SJSA1 (cell line): ENCODE data around the gene GRID1. TPM values are rescaled to one million over a fixed set of nuclear protein-coding genes. Genes with fewer than 3 reads are reported as not detected.

ENCODE experiments used
- DNase-seq, 2 experiments: peaks; one replicate each; pipeline ENCODE4 v3.0.0-alpha.2; 2015 to 2020; ENCODE audit warnings: low spot score in 2 of 2, low read depth in 1 of 2
- H3K27ac ChIP-seq: fragments of 250-450 bp; sonication (Bioruptor Pico); 2 replicates; pipeline ENCODE4 v1.5.1; 2020; ENCODE audit warnings: mild to moderate bottlenecking, moderate library complexity
- H3K27me3 ChIP-seq: fragments of 250-450 bp; sonication (Bioruptor Pico); replicated peaks from 2 replicates; pipeline ENCODE4 v1.5.1; 2020; ENCODE audit warnings: mild to moderate bottlenecking, moderate library complexity
- H3K36me3 ChIP-seq: fragments of 250-450 bp; sonication (Bioruptor Pico); 2 replicates; pipeline ENCODE4 v1.5.1; 2020; ENCODE audit warnings: mild to moderate bottlenecking
- H3K4me1 ChIP-seq: fragments of 250-450 bp; sonication (Bioruptor Pico); replicated peaks from 2 replicates; pipeline ENCODE4 v1.6.1; 2021; ENCODE audit warnings: mild to moderate bottlenecking
- H3K4me3 ChIP-seq: fragments of 250-450 bp; sonication (Bioruptor Pico); 2 replicates; pipeline ENCODE4 v1.5.1; 2020; ENCODE audit warnings: mild to moderate bottlenecking
- H3K9me3 ChIP-seq: fragments of 250-450 bp; sonication (Bioruptor Pico); replicated peaks from 2 replicates; pipeline ENCODE4 v1.5.1; 2020; ENCODE audit warnings: mild to moderate bottlenecking
- total RNA-seq: library from RNA; depleted of rRNA; stranded (reverse); fragments of >200 nt; shearing (Covaris generic); gene quantifications from 2 replicates; pipeline ENCODE4 v1.2.3, GENCODE V29; 2014

The GRID1 gene
- total RNA-seq, 1 experiment from 2014 or later, result 0.05 TPM

- DNase-seq, result no peak
- Histone ChIP-seq H3K4me1 (no peaks in the 10 kb centered on the region), H3K9me3 (no peaks in the 10 kb centered on the region)
Observed at GRCh38 chr10:86310702-86311101, 55.9 kb downstream of the GRID1 start.

GRCh38 chr10:86310291-86310690 is 56.3 kb downstream of the GRID1 start:
- H3K4me1 ChIP-seq, result no peaks in the 10 kb centered on the region
- no peaks in the 10 kb centered on the region for H3K27me3 ChIP-seq
- no peak overlapping the region for H3K27ac ChIP-seq
- no peak overlapping the region for H3K4me3 ChIP-seq
- no peak for DNase-seq
- no peaks in the 10 kb centered on the region for H3K9me3 ChIP-seq
- H3K36me3 ChIP-seq, result no peaks in the 10 kb centered on the region

More at GRCh38 chr10:86310702-86311101, 55.9 kb downstream of the GRID1 start:
- H3K36me3 ChIP-seq, result no peaks in the 10 kb centered on the region
- no peak overlapping the region for H3K27ac ChIP-seq
- no peak overlapping the region for H3K4me3 ChIP-seq
- H3K27me3 ChIP-seq, result no peaks in the 10 kb centered on the region

GRCh38 chr10:86308056-86308455 is 58.5 kb downstream of the GRID1 start:
- H3K4me3 ChIP-seq, result no peak overlapping the region
- H3K27ac ChIP-seq, result no peak overlapping the region
- no peak for DNase-seq
- no peaks in the 10 kb centered on the region for H3K36me3 ChIP-seq
- H3K4me1 ChIP-seq, result no peaks in the 10 kb centered on the region
- H3K9me3 ChIP-seq, result no peaks in the 10 kb centered on the region
- H3K27me3 ChIP-seq, result no peaks in the 10 kb centered on the region

DNA sequence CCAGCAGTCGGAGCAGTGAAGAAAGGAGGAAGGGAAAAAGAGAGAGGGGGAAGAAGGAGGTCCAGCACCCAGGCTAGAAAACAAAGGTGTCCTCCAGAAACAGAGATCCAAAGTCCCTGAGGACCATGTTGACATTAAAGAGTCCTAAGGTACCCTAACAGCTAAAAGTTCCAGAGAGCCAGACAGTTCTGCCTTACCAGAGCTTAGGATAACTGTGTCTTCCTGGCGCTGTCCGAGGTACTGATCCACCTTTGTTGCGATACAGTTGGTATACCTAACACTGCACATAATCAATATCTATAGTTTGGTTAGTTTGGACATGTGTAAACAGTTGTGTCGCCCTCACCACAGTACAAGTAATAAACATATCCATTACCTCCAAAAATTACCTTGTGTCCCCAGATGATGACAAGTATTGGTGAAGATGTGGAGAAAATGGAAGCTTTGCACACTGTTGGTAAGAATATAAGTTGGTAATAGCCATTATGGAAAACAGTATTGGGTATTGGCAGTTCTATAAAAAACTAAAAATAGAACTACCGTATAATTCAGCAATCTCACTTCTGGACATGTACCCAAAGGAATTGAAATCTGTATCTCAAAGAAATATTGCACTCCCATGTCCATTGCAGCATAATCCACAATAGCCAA is 59.8 kb downstream of the GRID1 start:
- DNase-seq, result peak in 1 of 2 experiments; percentile 7
- Histone ChIP-seq H3K9me3 (no peaks in the 10 kb centered on the region), H3K4me1 (no peaks in the 10 kb centered on the region), H3K27me3 (no peaks in the 10 kb centered on the region), H3K4me3 (no peak overlapping the region), H3K36me3 (no peaks in the 10 kb centered on the region), H3K27ac (no peak overlapping the region)

DNA sequence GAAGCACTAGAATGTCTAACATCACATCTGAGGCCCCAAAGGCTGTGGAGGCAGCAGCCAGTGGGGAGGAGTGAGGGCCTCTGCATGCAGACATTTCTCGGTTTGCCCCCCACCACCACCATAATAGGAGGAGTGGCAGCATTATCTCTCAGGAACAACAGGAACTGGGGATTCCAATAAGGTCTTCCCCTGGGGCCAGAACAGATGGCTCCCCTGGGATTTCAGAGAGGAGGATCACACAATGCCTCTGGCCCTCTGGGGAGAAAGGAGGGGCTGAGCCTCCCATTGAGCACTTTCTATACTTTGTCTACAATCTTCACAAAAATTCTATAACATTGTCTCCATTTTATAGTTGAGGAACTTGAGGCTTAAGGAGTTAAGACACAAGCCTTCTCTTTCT is 61.1 kb downstream of the GRID1 start:
- Histone ChIP-seq H3K27me3 (no peaks in the 10 kb centered on the region), H3K27ac (no peak overlapping the region), H3K36me3 (no peaks in the 10 kb centered on the region), H3K9me3 (no peaks in the 10 kb centered on the region), H3K4me1 (no peaks in the 10 kb centered on the region), H3K4me3 (no peak overlapping the region)
- no peak for DNase-seq

DNA sequence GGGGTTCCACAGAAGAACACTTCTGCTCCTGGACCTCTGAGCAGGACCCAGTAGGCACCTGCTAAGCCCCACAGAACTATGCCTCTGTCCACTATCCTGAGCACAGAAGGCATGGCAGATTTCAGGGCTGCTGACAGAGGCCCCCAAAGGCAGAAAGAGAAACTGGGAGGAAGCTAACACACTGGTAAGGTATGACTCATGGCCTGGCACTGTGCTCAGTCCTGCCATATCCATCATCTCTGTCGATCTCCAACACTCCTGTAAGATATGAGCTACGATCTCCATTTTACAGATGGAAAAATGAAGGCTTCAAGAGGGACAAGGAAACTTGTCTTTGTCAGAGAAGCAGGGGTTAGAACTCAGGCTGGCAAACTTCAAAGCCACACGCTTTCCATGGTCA is 62.2 kb downstream of the GRID1 start:
- no peak for DNase-seq
- Histone ChIP-seq H3K4me1 (no peaks in the 10 kb centered on the region), H3K9me3 (no peaks in the 10 kb centered on the region)

GRCh38 chr10:86303626-86304025 is 63.0 kb downstream of the GRID1 start:
- no peak overlapping the region for H3K4me3 ChIP-seq
- H3K36me3 ChIP-seq, result no peaks in the 10 kb centered on the region
- H3K27me3 ChIP-seq, result no peaks in the 10 kb centered on the region
- H3K4me1 ChIP-seq, result no peaks in the 10 kb centered on the region
- DNase-seq, result peak in 1 of 2 experiments; percentile 18
- no peaks in the 10 kb centered on the region for H3K9me3 ChIP-seq
- H3K27ac ChIP-seq, result no peak overlapping the region

More for the DNA sequence above, 62.2 kb downstream of the GRID1 start:
- Histone ChIP-seq H3K27me3 (no peaks in the 10 kb centered on the region), H3K4me3 (no peak overlapping the region), H3K36me3 (no peaks in the 10 kb centered on the region), H3K27ac (no peak overlapping the region)

DNA sequence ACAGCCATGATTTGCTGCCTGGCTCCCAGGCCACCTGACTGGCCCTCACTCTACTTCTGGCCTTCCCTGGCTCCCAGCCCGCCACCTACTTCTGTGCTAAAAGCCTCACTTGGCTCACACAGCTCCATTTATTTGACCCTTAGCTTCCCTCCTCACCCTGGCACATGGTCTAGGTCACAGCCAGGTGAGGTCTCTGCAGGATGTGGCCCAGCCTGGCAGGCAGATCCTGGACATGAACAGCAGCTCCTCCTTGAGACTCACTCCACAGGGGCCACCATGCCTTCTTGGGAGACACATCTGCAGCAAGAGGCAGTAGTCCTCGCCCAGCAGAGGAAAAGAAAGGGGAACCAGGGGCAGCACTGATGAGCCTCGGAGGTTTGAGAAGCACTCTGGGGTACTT is 64.6 kb downstream of the GRID1 start:
- H3K27me3 ChIP-seq, result no peaks in the 10 kb centered on the region; the same call in 1 of the 2 replicates
- peak in 1 of 2 experiments; percentile 25 for DNase-seq
- H3K36me3 ChIP-seq, result no peaks in the 10 kb centered on the region
- no peaks in the 10 kb centered on the region for H3K9me3 ChIP-seq
- no peak overlapping the region for H3K27ac ChIP-seq
- H3K4me1 ChIP-seq, result no peaks in the 10 kb centered on the region
- no peak overlapping the region for H3K4me3 ChIP-seq

DNA sequence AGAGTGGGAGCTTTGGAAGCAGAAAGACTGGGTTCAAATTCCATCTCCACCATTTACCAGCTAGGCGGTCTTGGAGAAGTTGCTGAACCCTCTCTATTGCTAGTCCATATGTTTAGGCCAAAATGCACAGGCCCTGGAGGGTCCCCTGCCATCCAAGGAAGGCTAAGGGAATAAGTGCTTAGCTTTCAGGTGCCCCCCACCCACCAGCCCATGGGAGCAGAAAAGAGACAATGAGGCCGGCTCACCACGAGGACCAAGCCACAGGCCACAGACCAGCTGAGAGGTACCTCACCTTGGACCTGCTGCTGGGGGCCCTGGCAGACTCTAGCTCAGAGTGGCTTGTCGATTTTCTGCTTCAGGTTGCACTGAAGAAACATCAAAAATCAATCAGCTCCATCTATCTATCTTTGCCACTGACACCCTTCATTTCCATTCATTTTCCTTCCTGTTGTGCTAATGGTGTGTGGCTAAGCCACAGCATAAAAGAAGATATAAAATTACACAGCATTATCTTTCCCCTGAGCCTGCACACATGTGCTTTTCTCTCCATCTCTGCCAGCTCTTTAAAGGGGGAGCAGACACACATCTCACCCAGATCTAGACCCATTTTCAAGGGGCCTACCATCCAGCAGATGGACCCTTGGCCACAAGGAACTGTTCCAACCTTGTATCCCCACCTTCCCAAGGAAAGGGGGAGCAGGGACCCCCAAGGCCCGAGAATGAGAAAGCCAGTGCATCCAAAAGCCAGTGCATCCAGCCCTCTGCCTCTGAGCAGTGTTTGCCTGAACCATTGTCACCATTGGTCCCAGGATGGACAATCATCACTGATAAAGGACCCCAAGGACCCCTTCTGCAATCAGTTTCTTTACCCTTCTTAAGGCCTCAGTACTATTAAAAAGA is 65.4 kb downstream of the GRID1 start:
- no peaks in the 10 kb centered on the region; the same call in 1 of the 2 replicates for H3K27me3 ChIP-seq
- H3K4me1 ChIP-seq, result no peaks in the 10 kb centered on the region
- H3K4me3 ChIP-seq, result no peak overlapping the region
- H3K27ac ChIP-seq, result no peak overlapping the region
- DNase-seq, result peak in 1 of 2 experiments; percentile 29
- no peaks in the 10 kb centered on the region for H3K36me3 ChIP-seq
- H3K9me3 ChIP-seq, result no peaks in the 10 kb centered on the region

DNA sequence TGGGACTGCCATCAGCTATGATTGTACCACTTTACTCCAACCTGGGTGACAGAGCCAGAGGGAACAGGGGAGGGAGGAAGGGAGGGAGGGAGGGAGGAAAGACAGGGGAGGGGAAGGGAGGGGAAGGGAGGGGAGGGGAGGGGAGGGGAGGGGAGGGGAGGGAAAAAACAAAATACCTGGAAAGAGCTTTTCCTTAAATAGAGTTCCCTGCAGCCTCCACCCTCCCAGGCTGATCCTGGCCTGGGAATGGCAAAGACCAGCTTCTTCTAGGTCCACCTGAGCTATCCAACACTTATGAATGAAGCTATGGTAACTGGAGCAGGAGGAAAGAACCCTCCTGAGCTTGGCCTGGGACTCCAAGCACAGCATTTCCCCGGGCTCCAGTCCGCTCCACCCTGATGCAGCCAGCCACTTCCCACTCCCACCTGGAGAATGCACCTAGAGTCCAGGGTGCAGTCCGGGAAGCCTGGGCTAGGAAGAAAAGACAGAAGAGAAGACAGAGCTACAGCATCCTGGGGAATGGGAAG is 66.1 kb downstream of the GRID1 start:
- Histone ChIP-seq H3K9me3 (no peaks in the 10 kb centered on the region), H3K4me3 (no peak overlapping the region), H3K36me3 (no peaks in the 10 kb centered on the region), H3K4me1 (no peaks in the 10 kb centered on the region), H3K27me3 (no peaks in the 10 kb centered on the region; the same call in 1 of the 2 replicates), H3K27ac (no peak overlapping the region)
- peak in 1 of 2 experiments; percentile 15 for DNase-seq

- no peaks in the 10 kb centered on the region for H3K36me3 ChIP-seq
- H3K4me1 ChIP-seq, result no peaks in the 10 kb centered on the region
- H3K27ac ChIP-seq, result no peak overlapping the region
- H3K27me3 ChIP-seq, result no peaks in the 10 kb centered on the region; the same call in 1 of the 2 replicates
- DNase-seq, result peak in 1 of 2 experiments; percentile 22
- no peaks in the 10 kb centered on the region for H3K9me3 ChIP-seq
- H3K4me3 ChIP-seq, result no peak overlapping the region
Observed at GRCh38 chr10:86299562-86299961, 67.0 kb downstream of the GRID1 start.

- no peak overlapping the region for H3K4me3 ChIP-seq
- peak in 1 of 2 experiments; percentile 31 for DNase-seq
- no peaks in the 10 kb centered on the region for H3K36me3 ChIP-seq
- H3K4me1 ChIP-seq, result no peaks in the 10 kb centered on the region
- H3K27me3 ChIP-seq, result no peaks in the 10 kb centered on the region; the same call in 1 of the 2 replicates
- H3K9me3 ChIP-seq, result no peaks in the 10 kb centered on the region
- no peak overlapping the region for H3K27ac ChIP-seq
Observed at GRCh38 chr10:86298501-86299001, 68.0 kb downstream of the GRID1 start.

- no peaks in the 10 kb centered on the region for H3K9me3 ChIP-seq
- DNase-seq, result peak in 1 of 2 experiments; percentile 24
- H3K4me1 ChIP-seq, result no peaks in the 10 kb centered on the region
- H3K4me3 ChIP-seq, result no peak overlapping the region
- no peaks in the 10 kb centered on the region; the same call in 1 of the 2 replicates for H3K27me3 ChIP-seq
- H3K27ac ChIP-seq, result no peak overlapping the region
- H3K36me3 ChIP-seq, result no peaks in the 10 kb centered on the region
Observed at GRCh38 chr10:86295791-86296190, 70.8 kb downstream of the GRID1 start.
